Anterior cingulate cortex (tissue), 58 donors: Measurements from ENCODE around the gene IPP.
A peak's percentile ranks its signal among the peaks of the same experiment; 100 is the strongest.
"Not testable (repeated sequence)": the region's sequence is repeated elsewhere in the genome, so short reads cannot be mapped to it uniquely, and the experiment has no call there.

Source experiments
- DNase-seq, 58 donors: peaks; one replicate each; lab custom pipeline; 2025; lab: John Stamatoyannopoulos, UW

Gene IPP

GRCh38 chr1:45686015-45686287, 64.5 kb downstream of the IPP start:
- DNase-seq = peak in 26 of 58 donors; percentile 17 to 74 (median 60)

DNA sequence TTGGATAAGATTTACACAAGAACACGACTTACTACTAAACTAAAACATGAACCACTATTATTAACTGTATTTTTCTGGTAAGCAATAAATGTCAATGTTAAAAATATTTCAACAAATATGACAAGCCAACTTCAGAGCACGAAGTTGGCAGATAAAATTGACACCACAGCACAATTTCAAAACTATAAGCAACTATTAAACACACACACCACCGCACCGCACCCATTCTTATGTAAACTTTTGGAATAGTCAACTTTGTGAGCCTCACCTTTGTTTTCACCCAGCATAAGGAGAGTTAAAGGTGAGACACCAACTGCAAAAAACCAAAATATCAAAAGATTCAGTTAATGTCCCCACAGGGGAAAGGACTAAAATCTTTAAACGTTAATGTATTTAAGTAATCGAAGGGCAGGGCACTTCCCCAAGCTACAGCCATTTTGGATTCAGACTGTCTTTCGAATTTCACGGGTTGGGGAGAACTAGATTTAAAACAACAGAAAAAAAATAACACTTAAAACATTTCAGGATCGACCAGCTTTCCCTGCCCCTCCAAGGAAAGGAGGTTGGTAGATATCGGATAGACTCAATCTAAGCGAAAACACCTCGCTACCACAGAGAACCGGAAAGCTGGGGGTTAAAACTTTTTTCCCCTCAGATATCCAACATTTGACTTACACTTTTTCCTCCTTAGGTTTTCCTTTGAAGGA, 65.0 kb downstream of the IPP start:
- DNase-seq = peak in 2 of 58 donors; percentile 18 to 37

DNA sequence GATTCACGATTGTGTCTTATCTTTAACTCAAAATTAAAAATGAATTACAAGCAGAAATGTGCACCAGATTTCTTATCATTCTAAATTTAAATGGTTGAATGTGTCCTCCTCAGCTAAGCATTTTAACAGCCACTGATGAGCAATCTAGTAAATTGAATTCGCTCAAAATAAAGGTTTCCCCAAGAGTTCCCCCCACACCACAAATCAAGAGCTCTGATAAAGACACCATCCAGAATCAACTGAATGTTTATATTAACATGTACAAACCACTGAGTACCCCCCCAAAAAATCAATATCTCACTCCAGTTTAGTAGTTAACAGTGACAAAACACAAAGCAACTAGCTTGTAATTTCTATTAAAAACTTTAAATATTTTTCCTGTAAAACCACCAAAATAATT, 66.1 kb downstream of the IPP start:
- no peak for DNase-seq

- DNase-seq = no peak
Observed at GRCh38 chr1:45682942-45683341, 67.5 kb downstream of the IPP start.

DNA sequence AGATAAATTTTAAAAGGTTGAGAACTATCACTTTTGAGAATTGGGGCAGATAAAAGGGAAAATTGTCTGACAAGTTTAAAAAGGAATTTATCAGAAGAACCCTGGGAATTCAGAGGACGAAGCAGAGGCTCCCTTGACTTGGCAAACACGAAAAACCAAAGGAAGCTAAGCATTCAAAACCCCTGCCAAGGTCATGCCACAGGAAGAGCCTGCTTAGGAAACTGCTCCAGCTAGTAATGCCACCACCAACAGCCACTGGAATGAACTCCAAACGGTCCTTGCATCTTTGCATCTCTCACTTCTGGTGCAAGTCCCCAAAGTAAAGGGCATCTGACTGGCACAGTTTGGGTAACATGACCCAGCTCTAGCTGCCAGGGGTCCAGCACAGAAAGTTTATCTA, 71.3 kb downstream of the IPP start:
- DNase-seq = peak in 3 of 58 donors; percentile 1 to 7 (median 4)

DNA sequence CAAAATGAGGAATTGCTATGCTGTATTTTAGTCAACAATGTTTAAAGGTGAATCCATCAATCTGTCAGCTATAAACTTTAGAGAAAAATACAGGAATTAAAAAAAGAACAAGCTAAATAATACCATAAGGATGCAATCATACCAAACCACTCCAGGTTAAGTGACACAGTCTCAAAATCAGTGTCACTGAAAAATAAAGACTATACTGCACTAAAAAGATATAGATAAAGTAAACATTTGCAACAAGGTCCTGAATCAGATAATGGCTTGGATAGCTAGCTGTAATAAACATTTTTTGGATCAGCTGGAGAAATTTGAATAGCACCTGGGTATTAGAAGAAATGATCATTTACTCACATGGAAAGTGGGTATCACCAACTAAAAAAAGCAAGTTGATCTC, 72.0 kb downstream of the IPP start:
- DNase-seq = no peak

DNA sequence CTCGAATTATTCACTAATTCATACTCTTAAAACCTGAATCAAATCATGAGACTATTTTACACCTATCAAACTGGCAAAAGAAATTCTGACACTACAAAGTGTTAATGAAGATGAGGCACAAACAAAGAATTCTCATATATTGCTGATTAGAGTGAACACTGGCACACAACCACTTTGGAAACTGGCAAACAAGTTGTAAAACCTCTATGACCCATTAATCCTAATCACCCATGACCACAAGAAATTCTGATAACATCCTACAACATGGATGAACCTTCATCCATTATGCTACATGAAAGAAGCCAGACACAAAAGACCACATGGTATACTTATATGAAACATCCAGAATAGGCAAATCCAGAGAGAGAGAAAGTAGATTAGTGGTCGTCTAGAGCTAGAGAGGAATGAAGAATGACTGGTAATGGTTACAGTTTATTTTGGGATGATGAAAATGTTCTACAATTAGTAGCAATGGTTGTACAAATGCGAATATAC, 72.7 kb downstream of the IPP start:
- DNase-seq = no peak

- DNase-seq = not testable (repeated sequence)
Observed at GRCh38 chr1:45676553-45676952, 73.9 kb downstream of the IPP start.

- DNase-seq = no peak
Observed at GRCh38 chr1:45674478-45674877, 76.0 kb downstream of the IPP start.

DNA sequence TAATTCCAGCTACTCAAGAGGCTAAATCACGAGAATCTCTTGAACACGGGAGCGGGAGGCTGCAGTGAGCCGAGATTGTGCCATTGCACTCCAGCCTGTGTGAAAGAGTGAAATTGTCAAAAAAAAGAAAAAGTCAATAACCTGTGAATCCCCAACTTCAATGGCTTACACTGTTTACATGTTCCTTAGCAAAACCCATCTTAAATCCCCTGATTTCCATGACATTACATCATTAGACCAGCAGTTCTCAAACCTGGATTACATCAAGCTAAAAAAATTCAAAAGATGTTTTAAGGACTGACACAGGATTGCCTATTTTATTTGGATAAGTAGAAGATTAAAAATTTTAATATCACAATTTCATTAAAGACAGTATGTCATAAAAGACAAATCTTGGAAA, 76.5 kb downstream of the IPP start:
- DNase-seq = no peak

DNA sequence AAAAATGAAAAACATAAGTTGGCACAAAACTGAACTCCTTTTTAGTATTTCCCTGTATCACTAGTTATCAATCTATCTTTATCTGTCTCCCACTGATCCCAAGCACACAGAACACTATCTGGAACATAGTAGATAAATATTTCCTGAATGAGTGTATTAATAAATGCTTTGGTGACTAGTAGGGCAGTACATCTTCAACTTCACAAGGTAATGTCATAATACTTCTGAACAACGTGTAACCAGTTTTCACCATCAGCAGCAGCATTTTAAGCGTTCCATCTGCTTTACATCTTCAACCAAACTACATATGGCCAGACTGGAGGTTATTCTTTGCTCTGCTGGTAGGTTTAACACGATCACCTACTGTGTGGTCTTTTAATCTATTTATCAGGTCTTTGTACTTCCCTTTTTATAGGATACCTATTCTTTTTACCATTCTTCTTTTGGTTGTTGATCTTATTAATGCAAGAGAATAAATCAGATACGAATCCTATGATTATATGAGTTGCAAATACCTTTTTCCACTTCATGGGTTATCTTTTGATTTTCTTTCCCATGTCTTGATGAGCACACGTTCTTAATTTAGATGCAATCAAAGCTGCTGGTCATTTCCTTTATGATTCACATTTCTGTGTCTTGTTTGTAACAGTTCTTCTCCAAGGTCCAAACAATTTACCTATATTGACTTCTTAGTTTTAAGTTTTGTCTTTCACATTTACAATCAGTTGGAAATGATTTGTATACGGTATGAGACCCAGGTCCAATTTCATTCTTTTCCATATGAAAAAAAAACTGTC, 80.4 kb downstream of the IPP start:
- DNase-seq = no peak

DNA sequence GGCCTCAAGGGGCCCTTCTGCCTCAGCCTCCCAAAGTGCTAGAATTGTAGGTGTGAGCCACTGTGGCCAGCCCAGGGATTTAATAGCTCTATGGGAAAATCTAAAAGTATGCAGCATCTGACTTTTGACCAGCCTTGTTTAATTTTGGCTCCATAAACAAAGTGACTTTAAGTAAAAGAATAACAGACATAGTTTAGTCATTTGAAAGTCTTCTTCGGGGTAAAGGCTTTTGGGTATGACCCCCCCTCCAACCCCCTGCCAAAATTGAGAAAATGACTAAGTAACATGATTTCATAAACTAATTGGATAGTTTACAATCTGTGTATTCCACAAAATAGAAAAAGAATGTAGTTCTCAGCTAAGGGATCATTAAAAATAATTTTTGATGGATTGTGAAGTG, 81.1 kb downstream of the IPP start:
- DNase-seq = no peak

GRCh38 chr1:45668526-45668925, 81.9 kb downstream of the IPP start:
- DNase-seq = no peak

DNA sequence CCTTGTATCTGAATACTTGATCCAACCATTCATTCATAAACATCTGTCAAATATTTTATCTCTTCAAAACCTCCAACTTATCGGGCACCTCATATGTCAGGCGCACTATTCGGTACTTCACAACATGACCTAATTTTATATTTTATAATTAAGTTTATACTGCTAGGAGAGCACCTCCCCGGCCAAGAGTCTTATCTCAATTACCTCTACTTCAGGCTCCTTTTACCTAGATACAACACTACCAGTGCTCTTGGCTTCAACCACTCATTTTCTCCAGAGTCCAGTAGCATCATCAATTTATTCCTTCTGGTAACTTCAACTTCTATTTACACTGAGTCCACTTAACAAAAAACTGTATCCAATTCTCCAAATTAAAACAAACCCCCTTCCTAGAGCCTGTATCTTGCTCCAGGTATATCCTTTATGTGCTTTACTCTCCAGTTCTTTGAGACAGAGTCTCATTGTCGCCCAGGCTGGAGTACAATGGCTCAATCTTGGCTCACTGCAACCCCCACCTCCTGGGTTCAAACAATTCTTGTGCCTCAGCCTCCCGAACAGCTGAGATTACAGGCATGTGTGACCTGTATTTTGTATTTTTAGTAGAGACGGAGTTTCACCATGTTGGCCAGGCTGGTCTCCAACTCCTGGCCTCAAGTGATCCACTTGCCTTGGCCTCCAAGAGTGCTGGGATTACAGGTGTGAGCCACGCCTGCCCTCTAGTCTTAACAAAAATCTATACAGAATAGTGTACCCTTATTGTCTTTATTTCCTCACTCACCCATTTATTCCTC, 82.9 kb downstream of the IPP start:
- no peak for DNase-seq

DNA sequence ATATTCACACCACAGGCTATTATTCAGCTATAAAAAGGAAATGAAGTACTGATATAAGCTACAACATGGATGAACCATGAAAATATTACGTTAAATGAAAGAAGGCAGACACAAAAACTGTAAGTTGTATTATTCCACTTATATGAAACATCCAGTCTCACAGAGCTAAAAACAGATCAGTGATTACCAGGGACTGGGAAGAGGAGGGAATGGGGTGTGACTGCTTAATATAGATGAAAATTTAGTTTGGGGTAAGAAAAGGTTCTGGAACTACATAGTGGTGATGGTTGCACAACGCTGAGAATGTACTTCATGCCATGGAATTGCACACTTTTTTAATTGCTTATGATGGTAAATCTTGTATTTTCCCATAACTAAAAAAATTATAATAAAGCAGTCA, 83.6 kb downstream of the IPP start:
- DNase-seq = no peak

- DNase-seq = no peak
Observed at GRCh38 chr1:45660336-45660735, 90.1 kb downstream of the IPP start.

GRCh38 chr1:45659222-45659621, 91.2 kb downstream of the IPP start:
- DNase-seq = no peak

GRCh38 chr1:45658171-45658570, 92.3 kb downstream of the IPP start:
- no peak for DNase-seq

DNA sequence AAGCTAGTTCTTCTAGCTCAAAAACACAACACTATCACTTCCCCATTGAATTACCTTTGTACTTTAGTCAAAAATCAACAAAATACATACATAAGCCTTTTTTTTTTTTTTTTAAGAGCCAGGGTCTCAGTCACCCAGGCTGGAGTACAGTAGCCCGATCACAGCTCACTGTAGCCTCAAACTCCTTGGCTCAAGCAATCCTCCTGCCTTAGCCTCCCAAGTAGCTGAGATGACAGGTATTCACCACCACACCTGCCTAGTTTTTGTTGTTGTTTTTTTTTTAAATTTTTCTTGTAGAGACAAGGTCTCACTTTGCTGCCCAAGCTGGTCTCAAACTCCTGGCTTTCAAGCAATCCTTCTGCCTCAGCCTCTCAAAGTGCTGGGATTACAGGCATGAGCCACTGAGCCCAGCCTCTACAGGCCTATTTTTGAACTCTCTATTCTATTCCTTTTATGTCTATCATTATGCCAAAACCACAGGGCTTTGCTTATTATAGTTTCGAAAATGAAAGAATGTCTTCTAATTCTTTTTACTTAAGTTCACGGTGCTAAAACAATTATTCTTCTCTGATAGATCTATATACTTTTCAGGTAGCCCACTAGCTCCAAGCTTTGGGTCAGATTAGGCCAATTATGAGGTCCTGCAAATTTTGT, 93.8 kb downstream of the IPP start:
- no peak for DNase-seq

DNA sequence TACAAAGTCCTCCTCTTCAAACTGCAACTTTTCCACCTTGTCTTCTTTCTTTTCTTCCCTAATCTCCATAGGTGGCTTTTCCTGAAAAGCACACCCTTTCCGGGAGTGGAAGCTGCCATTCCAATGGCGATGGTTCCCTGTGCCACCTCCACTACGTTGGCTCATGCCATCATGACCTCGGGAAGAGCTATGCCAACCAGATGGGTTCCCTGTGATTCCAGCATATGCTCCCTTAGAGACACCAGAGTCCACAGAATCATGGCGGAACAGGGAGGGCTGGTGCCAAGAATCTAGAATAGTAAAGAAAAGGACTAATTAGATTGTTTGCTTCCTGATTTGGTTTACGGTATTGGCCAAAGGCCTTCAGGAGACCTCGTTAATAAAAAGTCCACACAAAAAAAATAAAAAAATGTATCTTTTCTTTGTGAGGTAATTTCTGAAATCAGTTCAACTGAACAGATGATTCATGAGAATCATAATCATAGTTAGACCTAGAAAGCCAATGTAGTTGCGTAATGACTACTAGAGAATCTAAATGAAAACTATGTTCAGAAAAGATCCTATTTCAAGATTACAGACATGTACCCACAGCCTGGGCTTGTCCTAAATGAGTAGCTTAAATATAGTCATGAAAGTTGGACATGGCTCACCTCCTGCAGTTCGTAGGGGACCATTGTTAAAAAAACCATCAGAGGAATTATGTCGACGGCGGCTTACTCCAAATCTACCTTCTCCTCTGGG, 95.7 kb downstream of the IPP start:
- DNase-seq = no peak
